ENCODE results near the gene C10orf90. TPM values are rescaled to one million over a fixed set of nuclear protein-coding genes. Genes with fewer than 3 reads are reported as not detected.

C10orf90 gene
- total RNA-seq, 3 donors from 2014 or later, result 0.16 to 30.4 (median 3.9) TPM

- TF ChIP-seq CTCF (IDR thresholded peaks at IDR 0.05) (no peak), POLR2AphosphoS5 (IDR thresholded peaks at IDR 0.05) (no peak), POLR2A (IDR thresholded peaks at IDR 0.05) (no peak)
- Histone ChIP-seq H3K9me3 (no peaks in the 10 kb centered on the region), H3K4me1 (no peaks in the 10 kb centered on the region), H3K36me3 (no peaks in the 10 kb centered on the region), H3K27me3 (no peaks in the 10 kb centered on the region), H3K27ac (no peak overlapping the region), H3K4me3 (no peak overlapping the region)
- intact Hi-C loops (cut with DNase I; ENCODE audit: low total_unique reads), result no loop called here
- no peak for DNase-seq (ENCODE audit: low spot score in 2 of 2)
Observed at GRCh38 chr10:126584836-126585235, 85.7 kb downstream of the C10orf90 start.

GRCh38 chr10:126583552-126584200, 86.8 kb downstream of the C10orf90 start:
- no peaks in the 10 kb centered on the region for H3K27me3 ChIP-seq
- DNase-seq (ENCODE audit: low spot score in 2 of 2), result no peak
- H3K36me3 ChIP-seq, result no peaks in the 10 kb centered on the region
- H3K9me3 ChIP-seq, result no peaks in the 10 kb centered on the region
- no peak for TF ChIP-seq CTCF (IDR thresholded peaks at IDR 0.05)
- no peak for TF ChIP-seq POLR2AphosphoS5 (IDR thresholded peaks at IDR 0.05)
- TF ChIP-seq POLR2A (IDR thresholded peaks at IDR 0.05), result no peak
- no peaks in the 10 kb centered on the region for H3K4me1 ChIP-seq
- intact Hi-C loops (cut with DNase I; ENCODE audit: low total_unique reads), result no loop called here
- H3K4me3 ChIP-seq, result no peak overlapping the region
- no peak overlapping the region for H3K27ac ChIP-seq

- Histone ChIP-seq H3K4me3 (no peak overlapping the region), H3K4me1 (no peaks in the 10 kb centered on the region), H3K36me3 (no peaks in the 10 kb centered on the region), H3K27me3 (no peaks in the 10 kb centered on the region), H3K27ac (no peak overlapping the region), H3K9me3 (peaks cover 0 to 5% of the 10 kb centered on the region in 2 donors)
- TF ChIP-seq CTCF (IDR thresholded peaks at IDR 0.05) (no peak), POLR2A (IDR thresholded peaks at IDR 0.05) (no peak), POLR2AphosphoS5 (IDR thresholded peaks at IDR 0.05) (no peak)
- intact Hi-C loops (cut with DNase I; ENCODE audit: low total_unique reads), result no loop called here
- no peak for DNase-seq (ENCODE audit: low spot score in 2 of 2)
Observed at GRCh38 chr10:126581648-126582046, 88.8 kb downstream of the C10orf90 start.

GRCh38 chr10:126580873-126581647, 89.4 kb downstream of the C10orf90 start:
- no peaks in the 10 kb centered on the region for H3K4me1 ChIP-seq
- no peak overlapping the region for H3K4me3 ChIP-seq
- intact Hi-C loops (cut with DNase I; ENCODE audit: low total_unique reads), result no loop called here
- no peak for TF ChIP-seq POLR2A (IDR thresholded peaks at IDR 0.05)
- no peak overlapping the region for H3K27ac ChIP-seq
- no peak for DNase-seq (ENCODE audit: low spot score in 2 of 2)
- no peaks in the 10 kb centered on the region for H3K27me3 ChIP-seq
- no peaks in the 10 kb centered on the region for H3K36me3 ChIP-seq
- H3K9me3 ChIP-seq, result peaks cover 0 to 5% of the 10 kb centered on the region in 2 donors

- peaks cover 0 to 5% of the 10 kb centered on the region in 2 donors for H3K9me3 ChIP-seq
- intact Hi-C loops (cut with DNase I; ENCODE audit: low total_unique reads), result no loop called here
- H3K4me3 ChIP-seq, result no peak overlapping the region
Observed at GRCh38 chr10:126576336-126576735, 94.2 kb downstream of the C10orf90 start.

More at GRCh38 chr10:126576336-126576735, 94.2 kb downstream of the C10orf90 start:
- Histone ChIP-seq H3K27ac (no peak overlapping the region), H3K36me3 (no peaks in the 10 kb centered on the region), H3K27me3 (no peaks in the 10 kb centered on the region), H3K4me1 (no peaks in the 10 kb centered on the region)
- DNase-seq (ENCODE audit: low spot score in 2 of 2), result no peak
- no peak for TF ChIP-seq CTCF (IDR thresholded peaks at IDR 0.05)
- TF ChIP-seq POLR2A (IDR thresholded peaks at IDR 0.05), result no peak
- no peak for TF ChIP-seq POLR2AphosphoS5 (IDR thresholded peaks at IDR 0.05)

Measured in breast epithelium (tissue), 4 donors.